Bronchial epithelial cell (primary cell): ENCODE measurements around the gene CCDC82. TPM values are rescaled to one million over a fixed set of nuclear protein-coding genes. Genes with fewer than 3 reads are reported as not detected.

Experiments
- DNase-seq: peaks from one replicate; pipeline ENCODE4 v3.0.0-alpha.2; 2010; ENCODE audit warnings: low read depth
- FAIRE-seq: peaks from 2 replicates; lab custom pipeline; 2011; peaks lifted over from hg19 to GRCh38; lab: Jason Lieb, UNC
- H3K27me3 ChIP-seq: 2 replicates; pipeline ENCODE4 v1.5.1; 2011; ENCODE audit warnings: low read length; ENCODE audit not compliant: control insufficient read depth, insufficient read depth
- H3K36me3 ChIP-seq: 2 replicates; pipeline ENCODE4 v1.5.1; 2011; ENCODE audit warnings: low read length; ENCODE audit not compliant: control insufficient read depth, insufficient read depth
- H3K4me3 ChIP-seq: 2 replicates; pipeline ENCODE4 v1.5.1; 2011; ENCODE audit warnings: mild to moderate bottlenecking, low read depth, low read length, control low read depth
- total RNA-seq: library from RNA; depleted of rRNA; stranded (reverse); fragments of >200 nt; gene quantifications from 2 replicates; pipeline ENCODE4 v1.2.1, GENCODE V29; 2014
- TF ChIP-seq, protein P1 (sequence below): IDR thresholded peaks from 2 replicates; pipeline ENCODE4 v1.5.1; 2011; ENCODE audit warnings: mild to moderate bottlenecking, moderate library complexity, low read length, control low read depth, inconsistent platforms; ENCODE audit not compliant: insufficient read depth, severe bottlenecking

CCDC82 gene
- total RNA-seq, 1 donor from 2014 or later, result 8.2 TPM

GRCh38 chr11:96323642-96323985 is 66.1 kb downstream of the CCDC82 start:
- FAIRE-seq, result no peak

DNA sequence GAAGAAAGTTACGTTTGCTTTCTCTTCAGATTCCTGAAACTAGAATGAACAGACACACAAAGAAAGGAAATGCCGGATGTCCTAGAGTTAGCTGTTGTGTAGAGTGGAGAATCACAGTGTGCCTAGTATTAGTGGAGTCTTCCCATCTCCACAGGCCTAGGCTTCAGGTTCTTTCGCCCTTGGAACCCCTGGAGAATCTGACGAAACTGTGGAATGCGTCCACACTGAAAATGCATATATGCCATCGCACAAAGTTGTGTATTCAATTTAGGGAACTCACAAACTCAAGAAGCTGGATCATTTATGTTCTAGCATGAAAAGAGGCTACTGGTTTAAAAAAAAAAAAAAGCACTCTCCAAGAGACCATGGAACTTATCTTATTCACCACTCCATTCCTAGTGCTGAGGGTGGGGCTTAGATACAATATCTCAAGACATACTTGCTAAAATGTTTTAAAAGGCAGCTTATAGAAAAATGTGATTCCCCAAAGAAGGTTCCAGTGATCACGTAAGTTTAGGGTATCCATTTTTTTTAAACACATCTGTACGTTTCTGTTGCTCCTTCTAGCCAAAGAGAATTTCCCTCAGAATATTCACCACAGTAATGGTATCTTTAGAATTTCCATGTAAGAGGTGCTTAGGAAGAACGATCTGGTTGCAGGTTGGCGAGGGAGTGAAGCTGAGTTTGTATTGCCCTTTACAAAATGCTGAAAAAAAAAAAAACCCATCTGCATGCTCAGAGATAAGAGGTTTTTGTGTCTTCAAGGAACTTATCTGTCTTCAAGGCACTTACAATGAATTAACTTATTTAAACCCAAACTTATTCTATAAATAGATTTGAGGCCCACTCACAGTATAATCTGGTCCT is 66.7 kb downstream of the CCDC82 start:
- TF ChIP-seq, protein P1, sequence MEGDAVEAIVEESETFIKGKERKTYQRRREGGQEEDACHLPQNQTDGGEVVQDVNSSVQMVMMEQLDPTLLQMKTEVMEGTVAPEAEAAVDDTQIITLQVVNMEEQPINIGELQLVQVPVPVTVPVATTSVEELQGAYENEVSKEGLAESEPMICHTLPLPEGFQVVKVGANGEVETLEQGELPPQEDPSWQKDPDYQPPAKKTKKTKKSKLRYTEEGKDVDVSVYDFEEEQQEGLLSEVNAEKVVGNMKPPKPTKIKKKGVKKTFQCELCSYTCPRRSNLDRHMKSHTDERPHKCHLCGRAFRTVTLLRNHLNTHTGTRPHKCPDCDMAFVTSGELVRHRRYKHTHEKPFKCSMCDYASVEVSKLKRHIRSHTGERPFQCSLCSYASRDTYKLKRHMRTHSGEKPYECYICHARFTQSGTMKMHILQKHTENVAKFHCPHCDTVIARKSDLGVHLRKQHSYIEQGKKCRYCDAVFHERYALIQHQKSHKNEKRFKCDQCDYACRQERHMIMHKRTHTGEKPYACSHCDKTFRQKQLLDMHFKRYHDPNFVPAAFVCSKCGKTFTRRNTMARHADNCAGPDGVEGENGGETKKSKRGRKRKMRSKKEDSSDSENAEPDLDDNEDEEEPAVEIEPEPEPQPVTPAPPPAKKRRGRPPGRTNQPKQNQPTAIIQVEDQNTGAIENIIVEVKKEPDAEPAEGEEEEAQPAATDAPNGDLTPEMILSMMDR, result no peak
- Histone ChIP-seq H3K36me3 (peaks cover 2% of the 10 kb centered on the region), H3K4me3 (no peak overlapping the region), H3K27me3 (no peaks in the 10 kb centered on the region)
- DNase-seq, result no peak
- FAIRE-seq, result no peak

More at GRCh38 chr11:96323642-96323985, 66.1 kb downstream of the CCDC82 start:
- no peaks in the 10 kb centered on the region for H3K27me3 ChIP-seq
- H3K4me3 ChIP-seq, result no peak overlapping the region
- no peak for DNase-seq
- TF ChIP-seq, protein P1, result no peak
- H3K36me3 ChIP-seq, result peaks cover 2% of the 10 kb centered on the region

DNA sequence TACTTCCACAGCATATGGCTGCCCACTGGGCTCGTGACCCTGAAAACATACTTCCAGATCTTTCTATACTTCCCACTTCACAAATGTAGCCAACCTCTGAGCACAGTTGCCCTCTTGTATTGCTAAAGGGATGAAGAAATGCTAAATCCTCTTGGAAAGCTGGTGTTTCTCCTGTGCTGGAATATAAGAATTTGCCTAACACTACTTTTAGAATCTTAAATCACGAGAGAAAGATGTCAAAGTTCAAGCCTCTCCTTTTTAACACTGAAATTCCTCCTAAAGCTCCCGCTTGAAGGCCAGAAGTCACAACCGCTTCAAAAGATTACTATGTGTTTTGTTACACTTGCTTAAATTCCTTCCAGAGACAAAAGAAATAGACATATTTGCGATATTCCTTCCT is 68.6 kb downstream of the CCDC82 start:
- H3K36me3 ChIP-seq, result peaks cover 2% of the 10 kb centered on the region
- no peak overlapping the region for H3K4me3 ChIP-seq
- H3K27me3 ChIP-seq, result no peaks in the 10 kb centered on the region
- DNase-seq (no peak), FAIRE-seq (no peak)
- TF ChIP-seq, protein P1, result no peak

DNA sequence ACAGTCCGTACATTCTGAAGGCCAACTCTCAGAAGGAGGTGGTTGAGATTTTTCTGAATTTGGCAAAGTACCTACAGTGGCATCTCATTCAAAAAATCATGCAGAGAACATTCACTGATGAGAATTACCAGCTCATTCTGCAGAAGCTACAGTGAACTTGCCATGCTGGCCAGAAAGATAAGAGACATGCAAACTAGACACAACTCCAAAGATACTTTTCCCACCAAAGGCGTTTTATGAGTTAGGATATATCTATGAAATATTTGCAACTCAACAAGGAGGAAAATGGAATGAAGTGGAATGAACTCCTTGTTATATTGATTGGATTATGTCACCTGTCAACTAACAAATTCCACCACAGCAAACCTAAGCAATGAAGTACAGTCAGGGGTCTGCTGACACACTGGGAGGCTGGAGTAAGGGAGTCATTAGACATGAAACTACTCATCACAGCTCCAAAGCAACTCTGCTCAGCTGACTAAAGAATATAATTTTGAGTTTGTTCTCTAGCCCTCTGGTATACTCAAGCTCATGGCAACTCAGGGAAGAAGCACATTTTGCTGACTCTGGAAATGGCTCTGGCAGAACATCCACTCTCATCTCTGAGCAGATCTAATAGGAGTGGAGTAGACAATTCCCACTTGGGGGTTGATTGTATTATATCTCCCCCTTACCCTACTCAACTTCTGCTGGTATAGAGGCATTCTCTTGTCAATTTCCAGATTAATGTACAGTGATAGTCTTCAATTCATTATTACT is 69.6 kb downstream of the CCDC82 start:
- Histone ChIP-seq H3K36me3 (peaks cover 2% of the 10 kb centered on the region), H3K4me3 (no peak overlapping the region), H3K27me3 (no peaks in the 10 kb centered on the region)
- TF ChIP-seq, protein P1, result no peak
- DNase-seq, result no peak
- FAIRE-seq, result no peak

DNA sequence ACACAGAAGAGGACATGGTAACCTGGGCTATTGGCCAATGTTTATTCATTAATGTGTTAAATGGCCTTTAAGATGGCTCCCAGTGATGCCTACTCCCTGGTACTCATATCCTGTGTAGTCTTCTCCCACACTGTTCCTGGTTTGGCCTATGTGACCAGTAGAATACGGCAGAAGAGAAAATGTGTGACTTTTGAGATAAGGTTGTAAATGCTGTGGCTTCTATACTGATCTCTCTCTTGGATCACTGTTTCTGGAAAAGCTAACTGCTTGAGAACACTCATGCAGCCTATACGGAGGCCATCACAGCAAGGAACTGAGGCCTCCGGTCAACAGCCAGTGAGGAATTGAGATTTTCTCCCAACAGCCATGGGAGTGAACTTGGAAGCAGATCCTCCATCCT is 70.9 kb downstream of the CCDC82 start:
- H3K4me3 ChIP-seq, result no peak overlapping the region
- no peaks in the 10 kb centered on the region for H3K27me3 ChIP-seq
- DNase-seq (no peak), FAIRE-seq (no peak)
- H3K36me3 ChIP-seq, result peaks cover 2% of the 10 kb centered on the region
- TF ChIP-seq, protein P1, result no peak
